HG02840 (cell line): ENCODE data around the gene NMU.
"Not testable (repeated sequence)": the region's sequence is repeated elsewhere in the genome, so short reads cannot be mapped to it uniquely, and the experiment has no call there.

Experiments used
- ATAC-seq: cut with Tn5 transposase; IDR thresholded peaks from one replicate; pipeline ENCODE4 v1.9.1; 2021; ENCODE audit warnings: mild to moderate bottlenecking, moderate library complexity, moderate number of reproducible peaks; ENCODE audit not compliant: unreplicated experiment, low FRiP score

NMU gene

GRCh38 chr4:55568905-55569504 is 67.1 kb downstream of the NMU start:
- no peak for ATAC-seq

DNA sequence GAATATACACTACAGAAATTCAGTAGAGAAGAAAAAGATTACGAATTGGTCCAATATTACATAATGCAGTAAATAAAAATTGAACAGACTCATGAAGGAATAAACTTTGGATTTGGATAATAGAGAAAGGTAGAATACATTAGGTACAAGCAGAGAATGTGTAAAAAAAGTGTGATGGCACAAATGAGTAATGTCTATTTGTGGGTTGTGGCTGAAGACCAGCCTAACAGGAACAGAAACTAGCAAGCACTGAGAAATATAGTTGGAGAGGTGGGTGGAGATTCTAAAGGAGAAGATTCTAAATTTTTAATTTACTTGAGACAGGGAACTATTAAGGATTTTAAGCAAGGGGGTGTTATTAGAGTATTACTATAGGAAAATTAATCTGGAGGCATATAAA is 74.2 kb downstream of the NMU start:
- peak; percentile 100 for ATAC-seq

- ATAC-seq = no peak
These were observed 76.0 kb downstream of the NMU start for GRCh38 chr4:55560096-55560495.

GRCh38 chr4:55554453-55555030 is 81.6 kb downstream of the NMU start:
- ATAC-seq = no peak

GRCh38 chr4:55553441-55554201 is 82.5 kb downstream of the NMU start:
- no peak for ATAC-seq

DNA sequence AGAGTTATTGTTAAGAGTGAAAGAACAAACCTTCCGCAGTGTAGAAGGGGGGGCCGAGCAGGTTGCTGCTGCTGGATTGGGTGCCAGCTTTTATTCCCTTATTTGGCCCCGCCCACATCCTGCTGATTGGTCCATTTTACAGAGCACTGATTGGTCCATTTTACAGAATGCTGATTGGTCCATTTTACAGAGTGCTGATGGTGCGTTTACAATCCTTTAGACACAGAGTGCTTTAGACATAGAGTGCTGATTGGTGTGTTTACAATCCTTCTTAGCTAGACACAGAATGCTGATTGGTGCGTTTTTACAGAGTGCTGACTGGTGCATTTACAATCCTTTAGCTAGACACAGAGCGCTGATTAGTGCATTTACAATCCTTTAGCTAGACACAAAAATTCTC is 84.1 kb downstream of the NMU start:
- not testable (repeated sequence) for ATAC-seq

- no peak for ATAC-seq
These were observed 86.2 kb downstream of the NMU start for GRCh38 chr4:55549888-55550287.

DNA sequence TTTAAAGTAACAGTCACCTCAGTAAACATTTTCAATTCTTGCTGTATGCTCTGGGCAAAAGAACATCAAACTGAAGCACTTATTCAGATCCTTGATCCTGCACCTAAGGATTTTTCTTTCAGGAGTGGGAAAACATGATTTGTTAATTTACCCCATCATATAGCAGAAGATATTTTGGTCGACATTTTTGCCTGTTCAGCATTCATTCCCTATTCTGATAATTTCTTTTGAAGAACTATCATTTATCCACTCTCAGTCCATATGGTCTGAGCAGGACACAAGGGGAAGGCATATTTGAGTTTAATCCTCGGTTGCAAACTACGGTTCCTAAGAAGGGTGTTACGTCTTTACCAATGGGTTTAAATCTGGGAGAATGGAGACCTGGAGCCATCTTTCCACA is 88.2 kb downstream of the NMU start:
- no peak for ATAC-seq

- no peak for ATAC-seq
These were observed 88.7 kb downstream of the NMU start for GRCh38 chr4:55547466-55547770.

GRCh38 chr4:55546756-55547465 is 89.2 kb downstream of the NMU start, which contains the start of gene CLOCK:
CLOCK (minus strand) TSS chr4:55546909; CDS start chr4:55482785, 64,124 bp downstream.
- peak; percentile 74 for ATAC-seq

- ATAC-seq = peak; percentile 45
These were observed 89.7 kb downstream of the NMU start for GRCh38 chr4:55546506-55546755.

GRCh38 chr4:55545641-55546505 is 90.2 kb downstream of the NMU start:
- ATAC-seq = peak; percentile 41
